K562 (cell line): ENCODE data around the gene TOMM70. TPM values are rescaled to one million over a fixed set of nuclear protein-coding genes. Genes with fewer than 3 reads are reported as not detected.
A peak's percentile ranks its signal among the peaks of the same experiment; 100 is the strongest.

Experiments used
- ATAC-seq: fragments of 200-7000 bp; cut with Tn5 transposase; 3 replicates; pipeline ENCODE4 v1.9.1; 2020; ENCODE audit warnings: moderate library complexity
- BruUV-seq: library from RNA; stranded (reverse); fragments of 400-500 nt; replicated peaks from 2 replicates; lab custom pipeline; 2021; lab: Mats Ljungman, UMichigan
- CTCF ChIA-PET: fragments of 300-600 bp; formaldehyde crosslinking; extraction: SDS; loops from one replicate; lab custom pipeline; 2021; ENCODE audit warnings: low intra/inter-chr PET ratio; lab: Yijun Ruan, JAX
- POLR2A ChIA-PET: fragments of 300-600, 350-650 bp; sonication (Branson Sonifier 250); formaldehyde crosslinking; extraction: SDS; loops from one replicate; lab custom pipeline; 2021; ENCODE audit warnings: antibody characterized with exemption, inconsistent platforms; lab: Yijun Ruan, JAX
- DNase-seq, 4 experiments: peaks; one replicate each; pipeline versions ENCODE4 v3.0.0 to v3.0.0-alpha.2; 2011 to 2018; ENCODE audit warnings: low spot score in 3 of 4, mixed read lengths in 3 of 4; ENCODE audit errors: extremely low read depth in 1 of 4
- FAIRE-seq: peaks from 2 replicates; lab custom pipeline; 2011; peaks lifted over from hg19 to GRCh38; lab: Jason Lieb, UNC
- H2AFZ ChIP-seq: 2 replicates; pipeline ENCODE4 v1.6.0; 2011; ENCODE audit warnings: low read depth, low read length, control low read depth, inconsistent platforms
- H3K27ac ChIP-seq: fragments of 200-600 bp; 3 replicates; pipeline ENCODE4 v1.8.0; 2011; ENCODE audit warnings: low read depth, mild to moderate bottlenecking, control low read depth, inconsistent platforms, low read length, moderate library complexity, mixed read lengths; ENCODE audit errors: extremely low read depth
- H3K27me3 ChIP-seq, 2 experiments: fragments of 300-600 bp in 1 of 2; 2 replicates in 1 of 2; 3 replicates in 1 of 2; pipeline versions ENCODE4 v1.6.0 to v1.8.0; 2011; ENCODE audit warnings: inconsistent platforms in 2 of 2, low read length in 2 of 2, mild to moderate bottlenecking in 1 of 2, mixed read lengths in 1 of 2, moderate library complexity in 1 of 2; ENCODE audit not compliant: control insufficient read depth in 2 of 2, insufficient read depth in 2 of 2
- H3K36me3 ChIP-seq: fragments of 300-600 bp; 3 replicates; pipeline ENCODE4 v1.8.0; 2011; ENCODE audit warnings: mild to moderate bottlenecking, low read length, inconsistent platforms; ENCODE audit not compliant: control insufficient read depth, insufficient read depth
- H3K4me1 ChIP-seq, 2 experiments: fragments of 200-600 bp in 1 of 2; replicated peaks in 1 of 2; 2 replicates in 1 of 2; 3 replicates in 1 of 2; pipeline versions ENCODE4 v1.5.1 to v1.8.0; 2011; ENCODE audit warnings: inconsistent platforms in 2 of 2, low read length in 2 of 2, mild to moderate bottlenecking in 1 of 2, mixed read lengths in 1 of 2, moderate library complexity in 1 of 2; ENCODE audit not compliant: control insufficient read depth in 2 of 2, insufficient read depth in 2 of 2
- H3K4me2 ChIP-seq: 2 replicates; pipeline ENCODE4 v1.6.1; 2011; ENCODE audit warnings: low read length, control low read depth, inconsistent platforms, mixed read lengths; ENCODE audit not compliant: insufficient read depth
- H3K4me3 ChIP-seq: fragments of 200-600 bp; sonication (generic), shearing (Covaris generic); 2 replicates; pipeline ENCODE4 v1.5.1; 2016; ENCODE audit warnings: control low read depth, inconsistent platforms
- H3K79me2 ChIP-seq: fragments of 200-600 bp; 3 replicates; pipeline ENCODE4 v1.8.0; 2011; ENCODE audit warnings: low read length, inconsistent platforms; ENCODE audit not compliant: control insufficient read depth, insufficient read depth
- H3K9ac ChIP-seq, 2 experiments: 2 replicates each; pipeline versions ENCODE4 v1.6.0 to v1.6.1; 2011; ENCODE audit warnings: low read depth in 2 of 2, low read length in 2 of 2, control low read depth in 1 of 2, inconsistent platforms in 1 of 2, mild to moderate bottlenecking in 1 of 2, mixed read lengths in 1 of 2; ENCODE audit not compliant: insufficient read depth in 1 of 2
- H3K9me1 ChIP-seq: one replicate; pipeline ENCODE4 v1.6.0; 2011; ENCODE audit warnings: inconsistent platforms, mild to moderate bottlenecking, low read length, moderate library complexity; ENCODE audit not compliant: control insufficient read depth, insufficient read depth
- H3K9me3 ChIP-seq: replicated peaks from 2 replicates; pipeline ENCODE4 v1.5.1; 2011; ENCODE audit warnings: low read depth, low read length, inconsistent platforms; ENCODE audit not compliant: control insufficient read depth, insufficient read depth
- H4K20me1 ChIP-seq: replicated peaks from 2 replicates; pipeline ENCODE4 v1.6.1; 2011; ENCODE audit warnings: low read length, inconsistent platforms, mixed read lengths; ENCODE audit not compliant: control insufficient read depth, insufficient read depth
- ATF2 ChIP-seq: sonication (generic); formaldehyde crosslinking; IDR thresholded peaks from 2 replicates; pipeline ENCODE4 v1.8.1; 2022; ENCODE audit warnings: missing genetic modification reagents
- BRCA1 ChIP-seq, 2 experiments: fragments of 450-650 bp in 1 of 2; sonication (generic) in 1 of 2; formaldehyde crosslinking in 1 of 2; IDR thresholded peaks; 2 replicates each; pipeline versions ENCODE4 v1.5.0 to v1.6.1; 2017 to 2020; ENCODE audit warnings: mild to moderate bottlenecking in 1 of 2, missing genetic modification reagents in 1 of 2
- BRD4 ChIP-seq: fragments of 200-600 bp; sonication (generic); IDR thresholded peaks from 2 replicates; pipeline ENCODE4 v1.6.1; 2017; ENCODE audit warnings: inconsistent platforms
- GMEB1 ChIP-seq: fragments of 250-450 bp; sonication (Bioruptor Pico); IDR thresholded peaks from 2 replicates; pipeline ENCODE4 v1.4.0; 2020; ENCODE audit warnings: mild to moderate bottlenecking
- HNRNPUL1 ChIP-seq: fragments of 200-400 bp; formaldehyde crosslinking; IDR thresholded peaks from 2 replicates; pipeline ENCODE4 v1.6.1; 2017; ENCODE audit warnings: low read length
- MAFF ChIP-seq: IDR thresholded peaks from 2 replicates; pipeline ENCODE4 v1.6.1; 2012; ENCODE audit warnings: low read length, improper control_type of control experiment
- MEF2A ChIP-seq: IDR thresholded peaks from 2 replicates; pipeline ENCODE4 v1.6.1; 2011; ENCODE audit warnings: low read depth, mild to moderate bottlenecking, low read length, moderate library complexity; ENCODE audit not compliant: control insufficient read depth
- MEF2D ChIP-seq: conservative IDR thresholded peaks from 2 replicates; pipeline ENCODE4 v1.6.1; 2016; ENCODE audit warnings: low read depth, missing genetic modification characterization, missing compliant biosample characterization
- MXI1 ChIP-seq: IDR thresholded peaks from 2 replicates; pipeline ENCODE4 v1.6.1; 2011; ENCODE audit warnings: low read depth, mild to moderate bottlenecking, improper control_type of control experiment, low read length
- RBM39 ChIP-seq: fragments of 200-400 bp; formaldehyde crosslinking; optimal IDR thresholded peaks from 2 replicates; pipeline ENCODE3; 2018; ENCODE audit warnings: low read depth, low read length
- RFX1 ChIP-seq: fragments of 450-650 bp; IDR thresholded peaks from 2 replicates; pipeline ENCODE4 v1.6.1; 2016; ENCODE audit warnings: mild to moderate bottlenecking, moderate library complexity
- SLC30A9 ChIP-seq: fragments of 250-450 bp; sonication (Bioruptor Pico); IDR thresholded peaks from 2 replicates; pipeline ENCODE4 v1.8.0; 2022; ENCODE audit warnings: mild to moderate bottlenecking, moderate library complexity
- ZNF140 ChIP-seq: fragments of 250-450 bp; sonication (Bioruptor Pico); IDR thresholded peaks from 2 replicates; pipeline ENCODE4 v1.8.0; 2021; ENCODE audit warnings: moderate library complexity, mild to moderate bottlenecking, inconsistent platforms
- ZNF347 ChIP-seq: fragments of 450-650 bp; formaldehyde crosslinking; IDR thresholded peaks from 2 replicates; pipeline ENCODE4 v1.4.0; 2020; ENCODE audit warnings: low read depth, mild to moderate bottlenecking, moderate library complexity
- ZNF384 ChIP-seq: IDR thresholded peaks from 2 replicates; pipeline ENCODE4 v1.6.1; 2012; ENCODE audit warnings: low read depth, low read length, improper control_type of control experiment
- ZNF41 ChIP-seq: fragments of 250-450 bp; sonication (Bioruptor Pico); conservative IDR thresholded peaks from 2 replicates; pipeline ENCODE4 v1.4.0; 2020; ENCODE audit warnings: mild to moderate bottlenecking
- WGBS: fragments of 100-300 bp; shearing (Covaris generic); methylation state at CpG from one replicate; pipeline ENCODE4 v1.1.6; 2016; ENCODE audit warnings: low coverage, mixed read lengths; ENCODE audit not compliant: insufficient coverage; ENCODE audit errors: missing lambda C conversion rate; 5-methylcytosine and 5-hydroxymethylcytosine counted together
- in situ Hi-C: fragments of 300-500 bp; cut with MboI; formaldehyde crosslinking; loops from 4 replicates; pipeline ENCODE4 v1.15.0; 2018; ENCODE audit warnings: inconsistent platforms, mixed read lengths
- intact Hi-C: fragments of 100-400 bp; cut with micrococcal nuclease; formaldehyde crosslinking; loops from 2 replicates; pipeline ENCODE4 v1.14.2; 2022
- polyA plus RNA-seq, 8 experiments: library from polyadenylated mRNA; depleted of rRNA in 4 of 8; stranded (reverse) in 5 of 8; unstranded in 3 of 8; fragments of >200 nt; fragmentation: Nextera tagmentation in 2 of 8; fragmentation: Illumina TruSeq in 1 of 8; extraction: Ambion mirVana in 2 of 8; extraction: Trizol in 1 of 8; gene quantifications; 2 replicates each; pipeline versions ENCODE4 v1.2.1 to v1.2.3, GENCODE V29; 2011 to 2014; ENCODE audit warnings: inconsistent platforms in 1 of 8, missing spikeins in 1 of 8
- total RNA-seq, 7 experiments: library from RNA; depleted of rRNA in 6 of 7; stranded (reverse); fragments of >200 nt in 6 of 7; fragmentation: Illumina TruSeq in 2 of 7; extraction: Trizol in 2 of 7; gene quantifications; 2 replicates each; pipeline versions ENCODE4 v1.2.1 to v1.2.3, GENCODE V29; 2011 to 2021; ENCODE audit warnings: low replicate concordance in 1 of 7

Gene TOMM70
- total and polyA plus RNA-seq, 9 of the 15 experiments (the other 6 are each of a cell fraction or from before 2014, with no cell fraction given), result 17.5 to 75.6 (median 54.9) TPM

- no peak for TF ChIP-seq MXI1
- no peak for TF ChIP-seq ZNF140 (CRISPR knock-in tag)
- peak; percentile 68; the same call in 1 of the 2 replicates for TF ChIP-seq MEF2A
- TF ChIP-seq ATF2 (CRISPR knock-in tag), result no peak
- no peak for TF ChIP-seq RBM39
- no peak for TF ChIP-seq SLC30A9 (CRISPR knock-in tag)
- no peak for TF ChIP-seq BRD4
- TF ChIP-seq RFX1, result peak; percentile 53
- no peak for TF ChIP-seq ZNF347 (CRISPR knock-in tag)
- TF ChIP-seq BRCA1 (IDR thresholded peaks at IDR 0.05), result no peak
- TF ChIP-seq BRCA1 (CRISPR knock-in tag; IDR thresholded peaks at IDR 0.05), result no peak
- TF ChIP-seq GMEB1, result no peak
- no peak for TF ChIP-seq MAFF
- no peak for TF ChIP-seq HNRNPUL1
- 0 out of 2 replicates have a peak, but pooled peaks have one; percentile 31 for TF ChIP-seq MEF2D (tag)
- TF ChIP-seq ZNF41, result no peak
- 0 out of 2 replicates have a peak, but pooled peaks have one; percentile 31 for TF ChIP-seq ZNF384
- Histone ChIP-seq H4K20me1 (peaks cover 2% of the 10 kb centered on the region; the same call in 1 of the 2 replicates), H3K4me2 (peak overlapping the region; percentile 95), H3K4me1 (peaks cover 0 to 3% of the 10 kb centered on the region in 2 experiments; a peak in 3 of 5 replicates), H3K4me3 (peak overlapping the region; percentile 97), H3K9ac (peak overlapping the region; percentile 68 to 96), H3K27me3 (no peaks in the 10 kb centered on the region), H3K9me3 (no peaks in the 10 kb centered on the region), H3K79me2 (peaks cover 86% of the 10 kb centered on the region), H3K9me1 (no peaks in the 10 kb centered on the region), H3K27ac (peak overlapping the region; percentile 98; the same call in 2 of the 3 replicates), H2AFZ (no peak overlapping the region), H3K36me3 (peaks cover 13% of the 10 kb centered on the region; the same call in 1 of the 3 replicates)
- ChIA-PET POLR2A (interaction anchor here (0.6 to 2.3 kb wide), 18 partner anchors 9 to 1353 kb away, joined by 3 to 18 read pairs (median 4); partner anchors contain the start of gene NIT2), CTCF (no interaction called here)
- no peak for DNase-seq
- no peak for ATAC-seq
- BruUV-seq, result no TSS peak
- in situ Hi-C loops (no loop called here), intact Hi-C loops (loop anchor here (5.0 to 10.0 kb wide), 4 partner anchors 50 to 1283 kb away; partner anchors contain the start of genes RPL24, TBC1D23 and TFG)
- no peak for FAIRE-seq
- 4% methylated on average over 2 of the region's 2 CpGs for WGBS
Measured at GRCh38 chr3:100402256-100402655, 1.4 kb upstream of the TOMM70 start.
